Gastrocnemius medialis (tissue), 4 donors: ENCODE results near the gene PAK1IP1. TPM values are rescaled to one million over a fixed set of nuclear protein-coding genes. Genes with fewer than 3 reads are reported as not detected.

ENCODE experiments used
- ATAC-seq, 2 donors: fragments of 150-250 bp; one replicate each; pipeline ENCODE4 v1.9.1; 2016
- DNase-seq, 2 donors: peaks; one replicate each; pipeline ENCODE4 v3.0.0-alpha.2; 2019
- H3K27ac ChIP-seq, 4 donors: fragments of 200-600 bp; sonication (generic); 1 replicate in 1 of 4; 2 replicates in 3 of 4; pipeline ENCODE4 v1.5.1; 2016 to 2018; ENCODE audit warnings: mild to moderate bottlenecking in 2 of 4, moderate library complexity in 1 of 4
- H3K27me3 ChIP-seq, 3 donors: fragments of 200-600 bp; sonication (generic) in 2 of 3; 1 replicate in 1 of 3; 2 replicates in 2 of 3; pipeline versions ENCODE4 v1.5.1 to v1.6.0; 2016 to 2019; ENCODE audit warnings: mild to moderate bottlenecking in 1 of 3, moderate library complexity in 1 of 3
- H3K36me3 ChIP-seq, 2 donors: fragments of 200-600 bp; sonication (generic) in 1 of 2; one replicate each; pipeline ENCODE4 v1.5.1; 2017 to 2018
- H3K4me1 ChIP-seq, 2 donors: fragments of 200-600 bp; sonication (generic) in 1 of 2; one replicate each; pipeline ENCODE4 v1.5.1; 2016 to 2017; ENCODE audit warnings: mild to moderate bottlenecking in 2 of 2
- H3K4me3 ChIP-seq, 4 donors: fragments of 200-600 bp; sonication (generic) in 3 of 4; 1 replicate in 1 of 4; 2 replicates in 3 of 4; pipeline ENCODE4 v1.5.1; 2016 to 2019; ENCODE audit warnings: mild to moderate bottlenecking in 2 of 4
- H3K9me3 ChIP-seq, 3 donors: fragments of 200-600 bp; sonication (generic) in 2 of 3; 1 replicate in 1 of 3; 2 replicates in 2 of 3; pipeline ENCODE4 v1.5.1; 2016 to 2019
- CTCF ChIP-seq, 5 experiments: fragments of 450-650 bp in 3 of 5; fragments of 200-600 bp in 2 of 5; sonication (generic) in 2 of 5; IDR thresholded peaks in 4 of 5; conservative IDR thresholded peaks in 1 of 5; 1 replicate in 4 of 5; 2 replicates in 1 of 5; pipeline ENCODE4 v1.5.1; 2016 to 2019; ENCODE audit warnings: antibody characterized with exemption in 5 of 5, mild to moderate bottlenecking in 3 of 5, moderate library complexity in 3 of 5
- POLR2A ChIP-seq, 2 donors: fragments of 450-650 bp; IDR thresholded peaks; one replicate each; pipeline ENCODE4 v1.6.1; 2017; ENCODE audit warnings: antibody characterized with exemption in 2 of 2, mild to moderate bottlenecking in 2 of 2, moderate library complexity in 2 of 2
- in situ Hi-C, 4 donors: fragments of 200-750 bp; cut with MboI; loops; one replicate each; pipeline versions ENCODE4 v1.15.0 to v1.8.0; 2017; ENCODE audit warnings: low sequenced_read_pairs in 4 of 4
- intact Hi-C: fragments of 100-400 bp; cut with DNase I; formaldehyde crosslinking; loops from one replicate; pipeline ENCODE4 v1.15.1; 2023; ENCODE audit warnings: low total_unique reads
- total RNA-seq, 4 donors: library from RNA; depleted of rRNA; stranded (reverse); fragments of >200 nt; gene quantifications; one replicate each; pipeline versions ENCODE4 v1.1.0 to v1.2.3, GENCODE V29; 2016

Gene PAK1IP1
- total RNA-seq, 4 donors from 2014 or later, result 5.5 to 18.8 (median 14.2) TPM

GRCh38 chr6:10668126-10668917 lies 26.4 kb upstream of the PAK1IP1 start:
- intact Hi-C loops, result no loop called here
- ATAC-seq, result no peak
- Histone ChIP-seq H3K4me1 (no peaks in the 10 kb centered on the region), H3K4me3 (no peak overlapping the region), H3K27me3 (peaks cover 0 to 5% (median 0%) of the 10 kb centered on the region in 3 donors), H3K9me3 (no peaks in the 10 kb centered on the region), H3K36me3 (no peaks in the 10 kb centered on the region), H3K27ac (no peak overlapping the region)
- TF ChIP-seq POLR2A (IDR thresholded peaks at IDR 0.05) (no peak), CTCF (IDR thresholded peaks at IDR 0.05 in 4 of 5, conservative IDR thresholded peaks at IDR 0.05 in 1 of 5) (no peak)
- in situ Hi-C loops, result no loop called here
- no peak for DNase-seq

- H3K36me3 ChIP-seq, result no peaks in the 10 kb centered on the region
- intact Hi-C loops, result no loop called here
- DNase-seq, result no peak
- TF ChIP-seq CTCF (IDR thresholded peaks at IDR 0.05 in 4 of 5, conservative IDR thresholded peaks at IDR 0.05 in 1 of 5), result no peak
- TF ChIP-seq POLR2A (IDR thresholded peaks at IDR 0.05), result no peak
- in situ Hi-C loops, result no loop called here
- no peaks in the 10 kb centered on the region for H3K27me3 ChIP-seq
- H3K4me3 ChIP-seq, result no peak overlapping the region
- no peak overlapping the region for H3K27ac ChIP-seq
- ATAC-seq, result no peak
- H3K9me3 ChIP-seq, result no peaks in the 10 kb centered on the region
- no peaks in the 10 kb centered on the region for H3K4me1 ChIP-seq
Measured at GRCh38 chr6:10676403-10676802, 18.4 kb upstream of the PAK1IP1 start.

GRCh38 chr6:10678456-10678855 lies 16.3 kb upstream of the PAK1IP1 start:
- H3K36me3 ChIP-seq, result no peaks in the 10 kb centered on the region
- in situ Hi-C loops (no loop called here), intact Hi-C loops (no loop called here)
- DNase-seq (no peak), ATAC-seq (no peak)
- no peak for TF ChIP-seq POLR2A (IDR thresholded peaks at IDR 0.05)
- no peak for TF ChIP-seq CTCF (IDR thresholded peaks at IDR 0.05 in 4 of 5, conservative IDR thresholded peaks at IDR 0.05 in 1 of 5)
- peaks cover 0 to 1% (median 0%) of the 10 kb centered on the region in 3 donors for H3K27me3 ChIP-seq
- H3K4me3 ChIP-seq, result no peak overlapping the region
- no peak overlapping the region for H3K27ac ChIP-seq
- H3K9me3 ChIP-seq, result no peaks in the 10 kb centered on the region
- H3K4me1 ChIP-seq, result no peaks in the 10 kb centered on the region

- H3K36me3 ChIP-seq, result no peaks in the 10 kb centered on the region
- TF ChIP-seq CTCF (IDR thresholded peaks at IDR 0.05 in 4 of 5, conservative IDR thresholded peaks at IDR 0.05 in 1 of 5), result no peak
- no peak for TF ChIP-seq POLR2A (IDR thresholded peaks at IDR 0.05)
- H3K27ac ChIP-seq, result no peak overlapping the region
- H3K4me1 ChIP-seq, result no peaks in the 10 kb centered on the region
- in situ Hi-C loops (no loop called here), intact Hi-C loops (no loop called here)
- no peak for DNase-seq
- no peaks in the 10 kb centered on the region for H3K9me3 ChIP-seq
- H3K27me3 ChIP-seq, result peaks cover 0 to 12% (median 0%) of the 10 kb centered on the region in 3 donors
- no peak overlapping the region for H3K4me3 ChIP-seq
- no peak for ATAC-seq
Measured at GRCh38 chr6:10681795-10682194, 13.0 kb upstream of the PAK1IP1 start.
